Ishikawa (cell line): ENCODE measurements around the gene SLC5A9.

ENCODE experiments used
- CEBPB ChIP-seq: IDR thresholded peaks from 2 replicates; pipeline ENCODE4 v1.6.1; 2012
- CREB1 ChIP-seq: IDR thresholded peaks from 2 replicates; pipeline ENCODE4 v1.6.1; 2012; ENCODE audit warnings: low read depth
- EGR1 ChIP-seq: IDR thresholded peaks from 2 replicates; pipeline ENCODE4 v1.6.1; 2012
- EP300 ChIP-seq: IDR thresholded peaks from 2 replicates; pipeline ENCODE4 v1.6.1; 2012; ENCODE audit warnings: borderline replicate concordance
- FOXM1 ChIP-seq: IDR thresholded peaks from 2 replicates; pipeline ENCODE4 v1.6.1; 2012; ENCODE audit warnings: low read depth, borderline replicate concordance
- NFIC ChIP-seq: IDR thresholded peaks from 2 replicates; pipeline ENCODE4 v1.6.1; 2012
- RAD21 ChIP-seq: IDR thresholded peaks from 2 replicates; pipeline ENCODE4 v1.6.1; 2012; ENCODE audit warnings: low read depth
- TAF1 ChIP-seq: IDR thresholded peaks from 2 replicates; pipeline ENCODE4 v1.6.1; 2012; ENCODE audit warnings: low read depth, mild to moderate bottlenecking
- TCF12 ChIP-seq: IDR thresholded peaks from 2 replicates; pipeline ENCODE4 v1.6.1; 2012; ENCODE audit warnings: low read depth
- YY1 ChIP-seq: IDR thresholded peaks from 2 replicates; pipeline ENCODE4 v1.6.1; 2012; ENCODE audit warnings: low read depth
- ZBTB7A ChIP-seq: IDR thresholded peaks from 2 replicates; pipeline ENCODE4 v1.6.1; 2012; ENCODE audit warnings: low read depth
- TF ChIP-seq, protein P1 (sequence below): IDR thresholded peaks from 2 replicates; pipeline ENCODE4 v1.6.1; 2012; ENCODE audit warnings: low read depth, mild to moderate bottlenecking
- TF ChIP-seq, protein P2 (sequence below): IDR thresholded peaks from 2 replicates; pipeline ENCODE4 v1.6.1; 2012
- TF ChIP-seq, protein P3 (sequence below): IDR thresholded peaks from 2 replicates; pipeline ENCODE4 v1.6.1; 2012

DNA sequence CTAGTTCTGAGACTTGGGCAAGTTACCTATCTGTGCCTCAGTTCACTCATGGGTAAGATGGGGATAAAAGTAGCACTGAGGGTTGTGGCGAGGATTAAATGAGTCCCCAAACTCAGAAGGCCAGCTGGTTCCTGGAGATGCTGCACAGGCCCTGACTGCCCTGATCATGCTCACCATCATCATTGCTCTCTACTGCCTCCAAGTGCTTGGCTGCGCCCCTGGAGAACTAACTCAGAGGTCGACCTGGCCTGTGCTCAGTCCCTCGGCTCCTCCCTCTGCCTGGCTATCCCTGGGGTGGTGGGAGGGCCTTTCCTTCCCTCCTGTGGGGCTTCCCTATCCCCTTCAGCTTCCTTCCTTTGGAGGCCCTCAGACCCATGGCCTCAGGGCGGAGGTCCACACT, 5.6 kb downstream of the SLC5A9 start:
- TF ChIP-seq CEBPB (no peak), FOXM1 (no peak), NFIC (no peak), YY1 (no peak), TAF1 (no peak), CREB1 (no peak), TCF12 (no peak), ZBTB7A (no peak), RAD21 (no peak), EP300 (no peak), EGR1 (no peak)
- TF ChIP-seq, protein P1, sequence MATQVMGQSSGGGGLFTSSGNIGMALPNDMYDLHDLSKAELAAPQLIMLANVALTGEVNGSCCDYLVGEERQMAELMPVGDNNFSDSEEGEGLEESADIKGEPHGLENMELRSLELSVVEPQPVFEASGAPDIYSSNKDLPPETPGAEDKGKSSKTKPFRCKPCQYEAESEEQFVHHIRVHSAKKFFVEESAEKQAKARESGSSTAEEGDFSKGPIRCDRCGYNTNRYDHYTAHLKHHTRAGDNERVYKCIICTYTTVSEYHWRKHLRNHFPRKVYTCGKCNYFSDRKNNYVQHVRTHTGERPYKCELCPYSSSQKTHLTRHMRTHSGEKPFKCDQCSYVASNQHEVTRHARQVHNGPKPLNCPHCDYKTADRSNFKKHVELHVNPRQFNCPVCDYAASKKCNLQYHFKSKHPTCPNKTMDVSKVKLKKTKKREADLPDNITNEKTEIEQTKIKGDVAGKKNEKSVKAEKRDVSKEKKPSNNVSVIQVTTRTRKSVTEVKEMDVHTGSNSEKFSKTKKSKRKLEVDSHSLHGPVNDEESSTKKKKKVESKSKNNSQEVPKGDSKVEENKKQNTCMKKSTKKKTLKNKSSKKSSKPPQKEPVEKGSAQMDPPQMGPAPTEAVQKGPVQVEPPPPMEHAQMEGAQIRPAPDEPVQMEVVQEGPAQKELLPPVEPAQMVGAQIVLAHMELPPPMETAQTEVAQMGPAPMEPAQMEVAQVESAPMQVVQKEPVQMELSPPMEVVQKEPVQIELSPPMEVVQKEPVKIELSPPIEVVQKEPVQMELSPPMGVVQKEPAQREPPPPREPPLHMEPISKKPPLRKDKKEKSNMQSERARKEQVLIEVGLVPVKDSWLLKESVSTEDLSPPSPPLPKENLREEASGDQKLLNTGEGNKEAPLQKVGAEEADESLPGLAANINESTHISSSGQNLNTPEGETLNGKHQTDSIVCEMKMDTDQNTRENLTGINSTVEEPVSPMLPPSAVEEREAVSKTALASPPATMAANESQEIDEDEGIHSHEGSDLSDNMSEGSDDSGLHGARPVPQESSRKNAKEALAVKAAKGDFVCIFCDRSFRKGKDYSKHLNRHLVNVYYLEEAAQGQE, result no peak
- TF ChIP-seq, protein P2, sequence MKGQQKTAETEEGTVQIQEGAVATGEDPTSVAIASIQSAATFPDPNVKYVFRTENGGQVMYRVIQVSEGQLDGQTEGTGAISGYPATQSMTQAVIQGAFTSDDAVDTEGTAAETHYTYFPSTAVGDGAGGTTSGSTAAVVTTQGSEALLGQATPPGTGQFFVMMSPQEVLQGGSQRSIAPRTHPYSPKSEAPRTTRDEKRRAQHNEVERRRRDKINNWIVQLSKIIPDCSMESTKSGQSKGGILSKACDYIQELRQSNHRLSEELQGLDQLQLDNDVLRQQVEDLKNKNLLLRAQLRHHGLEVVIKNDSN, result no peak
- TF ChIP-seq, protein P3, sequence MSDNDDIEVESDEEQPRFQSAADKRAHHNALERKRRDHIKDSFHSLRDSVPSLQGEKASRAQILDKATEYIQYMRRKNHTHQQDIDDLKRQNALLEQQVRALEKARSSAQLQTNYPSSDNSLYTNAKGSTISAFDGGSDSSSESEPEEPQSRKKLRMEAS, result no peak
